Psoas muscle (tissue), 8 donors: ENCODE measurements around the gene PPP4R3A. TPM values are rescaled to one million over a fixed set of nuclear protein-coding genes. Genes with fewer than 3 reads are reported as not detected.
"Not testable (repeated sequence)": the region's sequence is repeated elsewhere in the genome, so short reads cannot be mapped to it uniquely, and the experiment has no call there.

ENCODE experiments used
- ATAC-seq, 4 donors: fragments of 200-7000 bp; cut with Tn5 transposase; one replicate each; pipeline ENCODE4 v1.9.1; 2020; ENCODE audit warnings: moderate library complexity in 3 of 4, mild to moderate bottlenecking in 2 of 4
- DNase-seq, 2 donors: peaks; one replicate each; pipeline ENCODE4 v3.0.0-alpha.2; 2020
- H3K27ac ChIP-seq: fragments of 200-600 bp; one replicate; pipeline ENCODE4 v1.8.0; 2022
- H3K27me3 ChIP-seq, 3 donors: fragments of 200-600 bp in 1 of 3; one replicate each; pipeline versions ENCODE4 v1.6.1 to v1.8.0; 2013 to 2022; ENCODE audit warnings: low read length in 2 of 3, mild to moderate bottlenecking in 2 of 3, moderate library complexity in 1 of 3; ENCODE audit not compliant: insufficient read depth in 3 of 3
- H3K36me3 ChIP-seq, 2 donors: fragments of 200-600 bp in 1 of 2; one replicate each; pipeline versions ENCODE4 v1.6.1 to v1.8.0; 2013 to 2022; ENCODE audit warnings: low read depth in 1 of 2, mild to moderate bottlenecking in 1 of 2, moderate library complexity in 1 of 2; ENCODE audit not compliant: insufficient read depth in 1 of 2
- H3K4me1 ChIP-seq: fragments of 200-600 bp; one replicate; pipeline ENCODE4 v1.8.0; 2022
- H3K4me3 ChIP-seq: fragments of 200-600 bp; one replicate; pipeline ENCODE4 v1.8.0; 2022; ENCODE audit warnings: mild to moderate bottlenecking
- H3K9me3 ChIP-seq: fragments of 200-600 bp; one replicate; pipeline ENCODE4 v1.8.0; 2022
- WGBS, 3 donors: extraction: QIAGEN DNeasy Blood & Tissue Kit; methylation state at CpG; one replicate each; pipeline versions ENCODE4 v1.1.6 to v1.1.7; 2013; 5-methylcytosine and 5-hydroxymethylcytosine counted together
- intact Hi-C, 2 donors: fragments of 100-400 bp; cut with DNase I; formaldehyde crosslinking; loops; one replicate each; pipeline versions ENCODE4 v1.11.0 to v1.14.2; 2022
- polyA plus RNA-seq, 3 donors: library from polyadenylated mRNA; stranded (reverse); fragments of 200-250 nt; gene quantifications; one replicate each; pipeline ENCODE4 v1.2.3, GENCODE V29; 2013
- total RNA-seq, 4 donors: library from RNA; stranded (reverse); fragmentation: NEBNext Ultra II Directional in 2 of 4; extraction: Animal tissue kit (Norgen Biotek cat#: 25700) in 2 of 4; gene quantifications; one replicate each; pipeline versions ENCODE4 v1.2.1 to v1.2.4, GENCODE V29; 2021 to 2023
- TF ChIP-seq, protein P1 (sequence below): fragments of 200-600 bp; IDR thresholded peaks from one replicate; pipeline ENCODE4 v1.8.0; 2022; ENCODE audit warnings: antibody characterized with exemption
- donor health status: healthy with polysubstance abuse.
- donor health status: DM: no; HTN: no; CAD: no; lungs with moderate emphysema.
- donor health status: Bipolar disorder and iron deficiency.
- donor health status: healthy.
- donor health status: DM: yes; HTN: yes; CAD: no.
- donor health status: DM: no; HTN: no; CAD: no.
- donor health status: DM: no; HTN: no; CAD: no.
- donor health status: DM: yes; HTN: yes; CAD: no.

Gene PPP4R3A
- total and polyA plus RNA-seq, 7 donors = 33.3 to 92.4 (median 50.6) TPM

DNA sequence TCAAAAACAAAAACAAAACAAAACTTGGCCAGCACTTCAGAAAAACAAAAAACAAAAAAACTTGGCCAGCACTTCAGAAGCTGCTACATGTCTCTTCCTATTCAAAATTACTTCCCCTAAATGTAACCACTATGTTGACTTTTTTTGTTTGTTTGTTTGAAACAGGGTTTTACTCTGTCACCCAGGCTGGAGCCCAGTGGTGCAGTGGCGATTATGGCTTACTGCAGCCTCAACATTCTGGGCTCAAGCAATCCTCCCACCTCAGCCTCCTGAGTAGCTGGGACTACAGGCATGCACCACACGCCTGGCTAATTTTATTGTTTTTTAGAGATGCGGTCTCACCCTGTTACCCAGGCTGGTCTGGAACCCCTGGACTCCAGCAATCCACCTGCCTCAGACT, 38.0 kb upstream of the PPP4R3A start:
- Histone ChIP-seq H3K27ac (no peak overlapping the region), H3K27me3 (peaks cover 0 to 2% (median 0%) of the 10 kb centered on the region in 3 donors), H3K9me3 (no peaks in the 10 kb centered on the region), H3K4me3 (no peak overlapping the region), H3K4me1 (no peaks in the 10 kb centered on the region), H3K36me3 (no peaks in the 10 kb centered on the region)
- DNase-seq (no peak), ATAC-seq (no peak)
- TF ChIP-seq, protein P1, sequence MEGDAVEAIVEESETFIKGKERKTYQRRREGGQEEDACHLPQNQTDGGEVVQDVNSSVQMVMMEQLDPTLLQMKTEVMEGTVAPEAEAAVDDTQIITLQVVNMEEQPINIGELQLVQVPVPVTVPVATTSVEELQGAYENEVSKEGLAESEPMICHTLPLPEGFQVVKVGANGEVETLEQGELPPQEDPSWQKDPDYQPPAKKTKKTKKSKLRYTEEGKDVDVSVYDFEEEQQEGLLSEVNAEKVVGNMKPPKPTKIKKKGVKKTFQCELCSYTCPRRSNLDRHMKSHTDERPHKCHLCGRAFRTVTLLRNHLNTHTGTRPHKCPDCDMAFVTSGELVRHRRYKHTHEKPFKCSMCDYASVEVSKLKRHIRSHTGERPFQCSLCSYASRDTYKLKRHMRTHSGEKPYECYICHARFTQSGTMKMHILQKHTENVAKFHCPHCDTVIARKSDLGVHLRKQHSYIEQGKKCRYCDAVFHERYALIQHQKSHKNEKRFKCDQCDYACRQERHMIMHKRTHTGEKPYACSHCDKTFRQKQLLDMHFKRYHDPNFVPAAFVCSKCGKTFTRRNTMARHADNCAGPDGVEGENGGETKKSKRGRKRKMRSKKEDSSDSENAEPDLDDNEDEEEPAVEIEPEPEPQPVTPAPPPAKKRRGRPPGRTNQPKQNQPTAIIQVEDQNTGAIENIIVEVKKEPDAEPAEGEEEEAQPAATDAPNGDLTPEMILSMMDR = no peak
- WGBS, 3 donors = 83 to 92% (median 89%) methylated on average over 3 of the region's 3 CpGs
- intact Hi-C loops = no loop called here

DNA sequence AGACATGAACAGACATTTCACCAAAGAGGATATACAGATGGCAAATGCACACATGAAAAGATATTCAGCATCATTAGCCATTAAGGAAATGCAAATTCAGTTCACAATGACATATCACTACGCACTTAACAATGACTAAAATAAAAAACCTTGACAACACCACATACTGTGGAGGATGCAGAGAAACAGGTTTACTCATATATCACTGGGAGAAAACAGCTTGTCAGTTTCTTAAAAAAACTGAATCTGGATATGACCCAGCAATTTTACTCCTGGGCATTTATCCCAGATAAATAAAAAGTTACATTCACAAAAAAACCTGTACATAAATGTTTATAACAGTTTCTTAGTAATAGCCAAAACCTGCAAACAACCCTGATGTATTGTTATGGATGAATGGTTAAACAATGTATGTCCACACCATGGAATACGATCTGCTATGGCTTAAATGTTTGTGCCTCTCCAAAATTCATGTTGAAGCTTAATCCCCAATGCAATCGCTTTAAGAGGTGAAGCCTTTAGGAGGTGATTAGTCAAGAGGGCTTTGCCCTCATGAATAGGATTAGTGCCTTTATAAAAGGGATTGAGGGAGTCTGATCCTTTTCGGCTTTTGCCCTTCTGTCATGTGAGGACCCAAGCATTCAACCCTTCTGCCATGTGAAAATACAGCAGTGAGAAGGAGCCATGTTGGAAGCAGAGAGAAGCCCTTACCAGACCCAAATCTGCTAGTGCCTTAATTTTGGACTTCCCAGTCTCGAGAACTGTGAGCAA, 36.0 kb upstream of the PPP4R3A start:
- WGBS, 3 donors = 44 to 49% (median 44%) methylated on average over 5 of the region's 5 CpGs
- TF ChIP-seq, protein P1 = no peak

DNA sequence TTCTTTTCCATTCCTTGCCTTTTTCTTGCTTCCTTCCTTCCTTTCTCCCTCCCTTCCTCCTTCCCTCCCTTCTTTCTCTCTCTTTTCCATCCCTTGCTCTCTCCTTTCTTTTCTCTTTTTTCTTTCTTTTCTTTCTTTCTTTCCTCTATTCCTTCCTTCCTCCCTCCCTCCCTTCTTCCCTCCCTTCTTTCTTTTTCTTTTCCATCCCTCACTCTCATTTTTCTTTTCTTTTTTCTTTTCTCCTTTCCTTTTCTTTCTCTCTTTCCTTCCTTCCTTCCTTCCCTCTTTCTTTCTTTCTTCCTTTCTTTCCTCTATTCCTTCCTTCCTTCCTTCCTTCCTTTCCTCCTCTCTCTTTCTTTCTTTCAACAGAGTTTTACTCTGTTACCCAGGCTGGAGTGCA, 35.1 kb upstream of the PPP4R3A start:
- no peaks in the 10 kb centered on the region for H3K27me3 ChIP-seq
- TF ChIP-seq, protein P1 = no peak
- H3K27ac ChIP-seq = no peak overlapping the region
- ATAC-seq (no peak), DNase-seq (no peak)
- no peaks in the 10 kb centered on the region for H3K4me1 ChIP-seq
- H3K9me3 ChIP-seq = no peaks in the 10 kb centered on the region
- no peaks in the 10 kb centered on the region for H3K36me3 ChIP-seq
- intact Hi-C loops = no loop called here
- no peak overlapping the region for H3K4me3 ChIP-seq

More for the DNA sequence above, 36.0 kb upstream of the PPP4R3A start:
- H3K27me3 ChIP-seq = no peaks in the 10 kb centered on the region
- H3K9me3 ChIP-seq = no peaks in the 10 kb centered on the region
- DNase-seq = no peak
- no peak overlapping the region for H3K27ac ChIP-seq
- no peak overlapping the region for H3K4me3 ChIP-seq
- H3K36me3 ChIP-seq = no peaks in the 10 kb centered on the region
- H3K4me1 ChIP-seq = no peaks in the 10 kb centered on the region
- intact Hi-C loops = no loop called here
- no peak for ATAC-seq

DNA sequence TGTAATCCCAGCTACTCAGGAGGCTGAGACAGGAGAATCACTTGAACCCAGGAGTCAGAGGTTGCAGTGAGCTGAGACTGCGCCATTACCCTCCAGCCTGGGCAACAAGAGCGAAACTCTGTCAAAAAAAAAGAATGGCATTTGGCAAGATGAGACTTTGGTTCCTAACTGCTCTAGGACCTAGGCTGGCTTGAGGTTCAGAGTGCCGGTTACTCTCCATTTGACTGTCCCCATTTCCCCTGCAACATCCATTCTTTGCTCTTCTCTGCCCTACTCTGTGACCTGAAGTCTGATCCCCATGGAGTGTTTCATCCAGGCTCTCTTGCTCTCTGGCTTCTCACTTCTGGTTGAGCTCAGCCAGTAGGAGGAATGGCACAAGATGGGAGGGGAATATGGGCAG, 26.2 kb upstream of the PPP4R3A start:
- H3K27me3 ChIP-seq = peaks cover 0 to 8% (median 0%) of the 10 kb centered on the region in 3 donors
- TF ChIP-seq, protein P1 = no peak
- H3K36me3 ChIP-seq = no peaks in the 10 kb centered on the region
- DNase-seq (no peak), ATAC-seq (no peak)
- no peak overlapping the region for H3K27ac ChIP-seq
- intact Hi-C loops = no loop called here
- 86 to 94% (median 93%) methylated on average over 3 of the region's 3 CpGs for WGBS, 3 donors
- no peaks in the 10 kb centered on the region for H3K4me1 ChIP-seq
- H3K9me3 ChIP-seq = no peaks in the 10 kb centered on the region
- H3K4me3 ChIP-seq = no peak overlapping the region

DNA sequence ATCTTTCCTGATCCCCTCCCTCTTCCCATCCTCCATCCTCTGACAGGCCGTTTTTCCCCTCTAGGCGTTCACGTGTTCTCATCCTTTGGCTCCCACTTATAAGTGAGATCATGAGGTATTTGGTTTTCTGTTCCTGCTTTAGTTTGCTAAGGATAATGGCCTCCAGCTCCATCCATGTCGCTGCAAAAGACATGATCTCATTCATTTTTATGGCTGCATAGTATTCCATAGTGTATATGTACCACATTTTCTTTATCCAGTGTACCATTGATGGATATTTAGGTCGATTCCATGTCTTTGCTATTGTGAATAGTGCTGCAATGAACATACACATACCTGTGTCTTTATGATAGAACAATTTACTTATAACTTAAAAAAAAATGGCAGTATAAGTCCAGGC, 23.9 kb upstream of the PPP4R3A start:
- DNase-seq, intact Hi-C loops, H3K4me1 ChIP-seq, H3K27me3 ChIP-seq, H3K27ac ChIP-seq, H3K9me3 ChIP-seq, H3K36me3 ChIP-seq, H3K4me3 ChIP-seq, ATAC-seq: not testable (repeated sequence)
- 77 to 80% (median 77%) methylated on average over 5 of the region's 5 CpGs for WGBS, 3 donors
